Transverse colon (tissue), 4 donors: ENCODE results near the gene CD9. TPM values are rescaled to one million over a fixed set of nuclear protein-coding genes. Genes with fewer than 3 reads are reported as not detected.
"Not testable (repeated sequence)": the region's sequence is repeated elsewhere in the genome, so short reads cannot be mapped to it uniquely, and the experiment has no call there.

Source experiments
- DNase-seq: peaks from one replicate; pipeline ENCODE4 v3.0.0-alpha.2; 2019
- H3K27ac ChIP-seq, 4 donors: fragments of 200-600 bp; sonication (generic); 2 replicates each; pipeline ENCODE4 v1.5.1; 2016 to 2018; ENCODE audit warnings: inconsistent platforms in 4 of 4
- H3K27me3 ChIP-seq: fragments of 200-600 bp; sonication (generic); 2 replicates; pipeline ENCODE4 v1.5.1; 2017; ENCODE audit warnings: inconsistent platforms
- H3K36me3 ChIP-seq, 4 donors: fragments of 200-600 bp; sonication (generic); 2 replicates each; pipeline ENCODE4 v1.5.1; 2017 to 2019; ENCODE audit warnings: inconsistent platforms in 4 of 4
- H3K4me1 ChIP-seq, 4 donors: fragments of 200-600 bp; sonication (generic); 2 replicates each; pipeline ENCODE4 v1.5.1; 2017 to 2020; ENCODE audit warnings: inconsistent platforms in 4 of 4
- H3K4me3 ChIP-seq, 4 donors: fragments of 200-600 bp; sonication (generic); 1 replicate in 1 of 4; 2 replicates in 3 of 4; pipeline versions ENCODE4 v1.5.1 to v1.6.1; 2017 to 2019; ENCODE audit warnings: inconsistent platforms in 4 of 4
- H3K9me3 ChIP-seq, 2 donors: fragments of 200-600 bp; sonication (generic); 2 replicates each; pipeline ENCODE4 v1.5.1; 2017 to 2019; ENCODE audit warnings: inconsistent platforms in 2 of 2
- EP300 ChIP-seq: sonication (generic); formaldehyde crosslinking; IDR thresholded peaks from one replicate; pipeline ENCODE4 v1.6.1; 2017; ENCODE audit warnings: antibody characterized with exemption, low read depth
- POLR2A ChIP-seq: fragments of 450-650 bp; IDR thresholded peaks from one replicate; pipeline ENCODE4 v1.6.1; 2016; ENCODE audit warnings: antibody characterized with exemption, mild to moderate bottlenecking, moderate library complexity
- POLR2AphosphoS5 ChIP-seq, 3 donors: sonication (generic); formaldehyde crosslinking; IDR thresholded peaks; one replicate each; pipeline ENCODE4 v1.6.1; 2016; ENCODE audit warnings: antibody characterized with exemption in 3 of 3
- WGBS, 2 donors: methylation state at CpG; one replicate each; pipeline ENCODE4 v1.1.5; 2018; ENCODE audit warnings: low coverage in 1 of 2; 5-methylcytosine and 5-hydroxymethylcytosine counted together
- in situ Hi-C, 4 donors: fragments of 200-750 bp; cut with MboI; loops; one replicate each; pipeline versions ENCODE4 v1.15.0 to v1.15.1; 2017; ENCODE audit warnings: low sequenced_read_pairs in 3 of 4, low pct_ligation_motif_present in 1 of 4, low pct_unique_long_range_greater_than_20kb in 1 of 4
- intact Hi-C: fragments of 100-400 bp; cut with DNase I; formaldehyde crosslinking; loops from one replicate; pipeline ENCODE4 v1.15.1; 2023; ENCODE audit warnings: low total_unique reads
- total RNA-seq, 4 donors: library from RNA; depleted of rRNA; stranded (reverse); fragments of >200 nt; gene quantifications; one replicate each; pipeline ENCODE4 v1.1.0, GENCODE V29; 2016
- TF ChIP-seq, protein P1 (sequence below), 5 experiments: fragments of 200-600 bp in 3 of 5; fragments of 450-650 bp in 2 of 5; sonication (generic) in 3 of 5; IDR thresholded peaks; 1 replicate in 2 of 5; 2 replicates in 3 of 5; pipeline ENCODE4 v1.5.1; 2016 to 2017; ENCODE audit warnings: antibody characterized with exemption in 5 of 5, inconsistent platforms in 3 of 5, mild to moderate bottlenecking in 2 of 5, moderate library complexity in 1 of 5

The CD9 gene
- total RNA-seq, 4 donors from 2014 or later = 207 to 668 (median 481) TPM

DNA sequence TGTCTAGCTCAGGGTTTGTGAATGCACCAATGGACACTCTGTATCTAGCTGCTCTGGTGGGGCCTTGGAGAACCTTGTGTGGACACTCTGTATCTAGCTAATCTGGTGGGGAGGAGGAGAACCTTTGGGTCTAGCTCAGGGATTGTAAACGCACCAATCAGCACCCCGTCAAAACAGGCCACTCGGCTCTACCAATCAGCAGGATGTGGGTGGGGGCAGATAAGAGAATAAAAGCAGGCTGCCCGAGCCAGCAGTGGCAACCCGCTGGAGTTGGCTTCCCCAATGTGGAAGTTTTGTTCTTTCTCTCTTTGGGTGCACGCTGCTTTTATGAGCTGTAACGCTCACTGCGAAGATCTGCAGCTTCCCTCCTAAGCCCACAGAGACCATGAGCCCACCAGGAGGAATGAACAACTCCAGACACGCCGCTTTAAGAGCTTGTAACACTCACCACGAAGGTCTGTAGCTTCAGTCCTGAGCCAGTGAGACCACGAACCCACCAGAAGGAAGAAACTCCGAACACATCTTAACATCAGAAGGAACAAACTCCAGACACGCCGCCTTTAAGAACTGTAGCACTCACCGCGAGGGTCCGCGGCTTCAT is 40.1 kb upstream of the CD9 start:
- H3K4me3 ChIP-seq, H3K27ac ChIP-seq, H3K36me3 ChIP-seq, H3K4me1 ChIP-seq, H3K9me3 ChIP-seq, DNase-seq, H3K27me3 ChIP-seq, in situ Hi-C loops, intact Hi-C loops: not testable (repeated sequence)
- 89% methylated on average over 19 of the region's 19 CpGs; no CpG with 5 or more reads in 1 of the 2 donors for WGBS, 2 donors

DNA sequence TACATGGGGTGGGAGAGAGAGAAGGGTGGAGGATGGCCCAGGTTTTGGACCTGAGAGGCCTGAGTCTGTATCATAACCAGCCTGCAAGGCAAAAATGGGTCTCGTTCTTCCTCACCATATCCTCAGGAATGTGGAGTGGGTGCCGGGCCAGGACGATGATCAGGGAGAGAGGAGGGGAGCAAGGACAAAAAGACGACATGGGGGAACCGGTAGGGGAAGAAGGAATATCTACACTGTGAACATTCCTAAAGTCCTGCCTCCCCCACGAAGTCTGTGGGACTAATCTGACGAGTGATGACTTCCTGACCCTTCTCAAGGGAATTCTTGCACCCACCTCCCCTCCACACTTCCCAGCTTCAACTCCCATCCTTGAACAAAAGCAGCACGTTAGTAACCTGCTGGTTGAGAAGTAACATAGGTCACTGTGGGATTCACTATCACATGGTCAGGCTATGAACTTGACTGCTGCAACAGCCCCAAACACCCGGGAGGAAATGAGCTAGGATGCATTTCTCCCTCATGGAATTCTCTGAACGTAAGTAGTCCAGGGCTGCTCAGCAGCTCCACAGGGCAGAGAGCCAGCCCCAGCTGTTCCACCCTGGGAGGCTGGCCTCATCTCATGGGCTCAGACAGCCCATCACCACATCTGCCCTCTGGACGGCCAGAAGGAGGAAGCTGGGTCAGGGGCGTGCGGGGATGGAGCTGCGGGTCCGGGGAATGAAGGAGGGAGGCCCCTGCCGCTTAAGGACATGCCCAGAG is 38.9 kb upstream of the CD9 start:
- no peak overlapping the region for H3K4me3 ChIP-seq
- no peaks in the 10 kb centered on the region for H3K36me3 ChIP-seq
- in situ Hi-C loops = no loop called here
- TF ChIP-seq POLR2AphosphoS5 (IDR thresholded peaks at IDR 0.05) = no peak
- no peaks in the 10 kb centered on the region for H3K4me1 ChIP-seq
- H3K27ac ChIP-seq = no peak overlapping the region
- H3K27me3 ChIP-seq = no peaks in the 10 kb centered on the region
- DNase-seq = no peak
- no peaks in the 10 kb centered on the region for H3K9me3 ChIP-seq
- 10 to 57% methylated on average over 2 to 16 of the region's 16 CpGs for WGBS, 2 donors
- intact Hi-C loops = no loop called here

DNA sequence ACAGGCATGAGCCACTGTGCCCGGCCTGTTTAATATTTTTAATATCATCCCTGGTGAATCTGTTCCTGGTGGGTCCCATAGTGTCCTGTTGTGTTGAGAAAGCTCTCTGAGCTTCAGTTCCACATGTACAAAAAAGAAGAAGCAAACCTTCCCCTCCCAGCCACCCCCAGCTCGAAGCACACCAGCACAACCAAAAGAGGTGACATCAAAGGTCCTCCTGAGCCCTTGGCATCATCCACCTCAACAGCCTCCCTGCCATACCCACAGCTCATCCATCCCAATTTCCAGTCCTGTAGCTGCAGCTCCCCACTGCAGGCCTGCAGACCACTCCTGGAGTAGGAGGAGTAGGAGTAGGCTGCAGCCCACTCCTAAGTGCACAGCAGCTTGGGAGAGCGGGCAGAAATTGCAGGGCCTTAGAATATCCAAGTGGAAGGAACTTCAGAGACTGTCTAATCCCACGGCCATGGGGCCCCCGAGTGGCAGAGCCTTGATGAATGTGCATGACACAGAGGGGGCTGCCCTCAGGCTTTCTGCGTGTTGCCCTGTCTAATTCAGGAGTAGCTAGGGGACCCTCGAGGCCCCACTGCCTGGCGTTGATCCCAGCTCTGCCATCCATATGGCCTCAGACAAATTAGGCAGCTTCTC is 36.7 kb upstream of the CD9 start:
- WGBS, 2 donors = 83 to 85% methylated on average over 2 to 8 of the region's 8 CpGs
- H3K4me1 ChIP-seq = peaks cover 9 to 18% (median 11%) of the 10 kb centered on the region in 4 donors
- no peak overlapping the region for H3K4me3 ChIP-seq
- H3K36me3 ChIP-seq = no peaks in the 10 kb centered on the region
- TF ChIP-seq EP300 = no peak
- TF ChIP-seq POLR2AphosphoS5 (IDR thresholded peaks at IDR 0.05) = no peak
- in situ Hi-C loops (no loop called here), intact Hi-C loops (no loop called here)
- no peak for DNase-seq
- no peaks in the 10 kb centered on the region for H3K27me3 ChIP-seq
- no peak overlapping the region for H3K27ac ChIP-seq
- H3K9me3 ChIP-seq = no peaks in the 10 kb centered on the region

DNA sequence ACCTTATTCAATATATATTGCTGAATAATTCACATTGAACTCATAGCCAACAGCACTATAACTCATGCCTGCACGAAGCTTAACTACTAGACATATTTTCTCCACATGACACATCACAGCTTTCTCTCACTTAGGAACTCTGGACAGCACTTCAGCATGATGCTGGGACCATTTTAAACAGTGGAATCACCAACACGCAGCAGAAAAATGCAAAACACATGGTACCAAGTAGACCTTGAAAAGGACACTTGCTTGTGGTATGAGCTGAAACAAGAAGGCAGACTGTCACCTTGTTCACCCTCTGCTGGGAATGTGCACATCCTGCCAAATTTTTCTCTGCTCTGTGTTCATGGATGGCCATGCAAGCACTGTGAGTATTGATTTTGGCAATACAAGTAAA is 34.8 kb upstream of the CD9 start:
- intact Hi-C loops (no loop called here), in situ Hi-C loops (no loop called here)
- Histone ChIP-seq H3K27ac (no peak overlapping the region), H3K4me1 (peaks cover 9 to 20% (median 11%) of the 10 kb centered on the region in 4 donors), H3K9me3 (no peaks in the 10 kb centered on the region), H3K27me3 (no peaks in the 10 kb centered on the region), H3K4me3 (no peak overlapping the region), H3K36me3 (no peaks in the 10 kb centered on the region)
- DNase-seq = no peak
- WGBS, 2 donors = 63 to 77% methylated on average over 2 of the region's 2 CpGs
- TF ChIP-seq POLR2A = no peak
- TF ChIP-seq, protein P1, sequence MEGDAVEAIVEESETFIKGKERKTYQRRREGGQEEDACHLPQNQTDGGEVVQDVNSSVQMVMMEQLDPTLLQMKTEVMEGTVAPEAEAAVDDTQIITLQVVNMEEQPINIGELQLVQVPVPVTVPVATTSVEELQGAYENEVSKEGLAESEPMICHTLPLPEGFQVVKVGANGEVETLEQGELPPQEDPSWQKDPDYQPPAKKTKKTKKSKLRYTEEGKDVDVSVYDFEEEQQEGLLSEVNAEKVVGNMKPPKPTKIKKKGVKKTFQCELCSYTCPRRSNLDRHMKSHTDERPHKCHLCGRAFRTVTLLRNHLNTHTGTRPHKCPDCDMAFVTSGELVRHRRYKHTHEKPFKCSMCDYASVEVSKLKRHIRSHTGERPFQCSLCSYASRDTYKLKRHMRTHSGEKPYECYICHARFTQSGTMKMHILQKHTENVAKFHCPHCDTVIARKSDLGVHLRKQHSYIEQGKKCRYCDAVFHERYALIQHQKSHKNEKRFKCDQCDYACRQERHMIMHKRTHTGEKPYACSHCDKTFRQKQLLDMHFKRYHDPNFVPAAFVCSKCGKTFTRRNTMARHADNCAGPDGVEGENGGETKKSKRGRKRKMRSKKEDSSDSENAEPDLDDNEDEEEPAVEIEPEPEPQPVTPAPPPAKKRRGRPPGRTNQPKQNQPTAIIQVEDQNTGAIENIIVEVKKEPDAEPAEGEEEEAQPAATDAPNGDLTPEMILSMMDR (IDR thresholded peaks at IDR 0.05) = no peak
- no peak for TF ChIP-seq POLR2AphosphoS5 (IDR thresholded peaks at IDR 0.05)
- no peak for TF ChIP-seq EP300

DNA sequence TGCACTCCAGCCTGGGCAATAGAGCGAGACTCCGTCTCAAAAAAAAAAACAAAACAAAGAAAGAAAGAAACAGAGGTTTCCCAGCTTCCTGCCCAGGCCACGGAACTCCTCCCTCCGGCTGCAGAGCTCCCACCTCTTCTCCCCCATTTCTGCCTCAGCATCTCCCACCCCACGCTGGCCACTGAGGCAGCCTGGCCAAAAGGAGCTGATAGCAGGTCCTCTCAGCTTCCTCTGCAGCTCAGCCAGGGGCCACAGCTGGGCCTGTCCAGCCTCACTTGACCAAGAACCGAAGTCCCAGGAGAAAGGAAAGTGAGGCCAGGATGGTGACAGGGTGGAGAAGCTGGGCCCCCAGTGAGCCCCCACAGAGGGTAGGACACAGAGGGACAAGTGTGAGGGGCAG is 33.4 kb upstream of the CD9 start:
- in situ Hi-C loops = no loop called here
- WGBS, 2 donors = 89% methylated on average over 6 of the region's 6 CpGs; no CpG with 5 or more reads in 1 of the 2 donors
- Histone ChIP-seq H3K4me1 (peaks cover 9 to 20% (median 11%) of the 10 kb centered on the region in 4 donors), H3K4me3 (no peak overlapping the region), H3K36me3 (no peaks in the 10 kb centered on the region), H3K27ac (peak overlapping the region; percentile 58 to 71 (median 64)), H3K9me3 (no peaks in the 10 kb centered on the region), H3K27me3 (no peaks in the 10 kb centered on the region)
- no peak for TF ChIP-seq POLR2A
- TF ChIP-seq EP300 = no peak
- no peak for TF ChIP-seq POLR2AphosphoS5 (IDR thresholded peaks at IDR 0.05)
- TF ChIP-seq, protein P1 (IDR thresholded peaks at IDR 0.05) = no peak
- no peak for DNase-seq
- intact Hi-C loops = no loop called here
